GM12878 (cell line): ENCODE measurements around the gene CGN.

Source experiments
- CBFB ChIP-seq: IDR thresholded peaks from 2 replicates; pipeline ENCODE4 v1.6.1; 2016; ENCODE audit warnings: antibody characterized with exemption, low read depth
- CEBPB ChIP-seq, 2 experiments: fragments of 150-350 bp in 1 of 2; IDR thresholded peaks; 2 replicates each; pipeline ENCODE4 v1.6.1; 2012 to 2014; ENCODE audit warnings: low read depth in 2 of 2, low read length in 2 of 2, borderline replicate concordance in 1 of 2, inconsistent platforms in 1 of 2
- EZH2 ChIP-seq: IDR thresholded peaks from 2 replicates; pipeline ENCODE4 v1.6.1; 2012; ENCODE audit warnings: low read depth, mild to moderate bottlenecking, control low read depth, inconsistent platforms, low read length, borderline replicate concordance; ENCODE audit not compliant: control insufficient read depth
- KAT2A ChIP-seq: conservative IDR thresholded peaks from 2 replicates; pipeline ENCODE4 v1.6.1; 2011; ENCODE audit warnings: low read depth, low read length; ENCODE audit not compliant: control insufficient read depth
- SMC3 ChIP-seq: IDR thresholded peaks from 2 replicates; pipeline ENCODE4 v1.6.1; 2011; ENCODE audit warnings: low read length, improper control_type of control experiment, borderline replicate concordance
- TF ChIP-seq, protein P1 (sequence below): fragments of 450-650 bp; IDR thresholded peaks from 2 replicates; pipeline ENCODE4 v1.6.1; 2017; ENCODE audit warnings: borderline replicate concordance

DNA sequence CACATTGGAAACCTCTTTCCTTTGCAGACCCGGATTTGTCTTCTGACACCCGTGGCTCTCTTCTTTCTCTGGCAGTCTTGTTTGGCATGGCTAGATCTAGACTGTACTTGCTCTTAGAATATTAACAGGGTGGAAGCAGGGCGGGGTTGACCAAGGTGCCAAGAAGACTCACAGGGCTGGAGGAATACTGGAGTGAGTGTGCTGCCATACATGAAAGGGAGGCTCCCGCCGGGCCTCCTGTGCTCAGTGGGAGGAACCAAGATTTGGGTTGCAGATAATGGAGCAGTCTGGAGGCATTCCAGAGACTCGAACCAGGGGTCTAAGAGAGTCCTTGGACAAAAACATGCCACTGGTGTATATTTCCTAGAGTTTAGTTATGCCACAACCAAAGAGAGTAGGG is 73.1 kb downstream of the CGN start:
- no peak for TF ChIP-seq EZH2
- TF ChIP-seq CBFB, result no peak
- TF ChIP-seq, protein P1, sequence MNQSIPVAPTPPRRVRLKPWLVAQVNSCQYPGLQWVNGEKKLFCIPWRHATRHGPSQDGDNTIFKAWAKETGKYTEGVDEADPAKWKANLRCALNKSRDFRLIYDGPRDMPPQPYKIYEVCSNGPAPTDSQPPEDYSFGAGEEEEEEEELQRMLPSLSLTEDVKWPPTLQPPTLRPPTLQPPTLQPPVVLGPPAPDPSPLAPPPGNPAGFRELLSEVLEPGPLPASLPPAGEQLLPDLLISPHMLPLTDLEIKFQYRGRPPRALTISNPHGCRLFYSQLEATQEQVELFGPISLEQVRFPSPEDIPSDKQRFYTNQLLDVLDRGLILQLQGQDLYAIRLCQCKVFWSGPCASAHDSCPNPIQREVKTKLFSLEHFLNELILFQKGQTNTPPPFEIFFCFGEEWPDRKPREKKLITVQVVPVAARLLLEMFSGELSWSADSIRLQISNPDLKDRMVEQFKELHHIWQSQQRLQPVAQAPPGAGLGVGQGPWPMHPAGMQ, result no peak
- TF ChIP-seq KAT2A, result no peak
- TF ChIP-seq SMC3, result no peak
- no peak for TF ChIP-seq CEBPB (IDR thresholded peaks at IDR 0.05; ENCODE audit: borderline replicate concordance in 1 of 2, low read depth in 2 of 2, low read length in 2 of 2)
